Body of pancreas (tissue), 4 donors: ENCODE results near the gene BRIP1. TPM values are rescaled to one million over a fixed set of nuclear protein-coding genes. Genes with fewer than 3 reads are reported as not detected.

ENCODE experiments used
- ATAC-seq: fragments of 150-250 bp; one replicate; pipeline ENCODE4 v1.9.1; 2016
- DNase-seq, 4 donors: peaks; one replicate each; pipeline ENCODE4 v3.0.0-alpha.2; 2019
- H3K27ac ChIP-seq, 4 donors: fragments of 200-600 bp; sonication (generic); 1 replicate in 3 of 4; 2 replicates in 1 of 4; pipeline versions ENCODE4 v1.5.1 to v1.6.1; 2016 to 2019; ENCODE audit warnings: mild to moderate bottlenecking in 1 of 4, mixed read lengths in 1 of 4, moderate library complexity in 1 of 4
- H3K27me3 ChIP-seq, 2 donors: fragments of 200-600 bp; sonication (generic); one replicate each; pipeline ENCODE4 v1.6.0; 2016; ENCODE audit warnings: mild to moderate bottlenecking in 1 of 2
- H3K36me3 ChIP-seq, 2 donors: fragments of 200-600 bp; sonication (generic); replicated peaks in 1 of 2; 2 replicates each; pipeline ENCODE4 v1.5.1; 2016; ENCODE audit warnings: low read depth in 2 of 2; ENCODE audit not compliant: insufficient read depth in 1 of 2
- H3K4me1 ChIP-seq: fragments of 200-600 bp; sonication (generic); one replicate; pipeline ENCODE4 v1.6.0; 2016
- H3K4me3 ChIP-seq, 2 donors: fragments of 200-600 bp; sonication (generic); 1 replicate in 1 of 2; 2 replicates in 1 of 2; pipeline ENCODE4 v1.5.1; 2016 to 2019
- H3K9me3 ChIP-seq, 3 donors: fragments of 200-600 bp; sonication (generic); 1 replicate in 2 of 3; 2 replicates in 1 of 3; pipeline ENCODE4 v1.5.1; 2016
- POLR2A ChIP-seq, 3 donors: fragments of 450-650 bp; IDR thresholded peaks; one replicate each; pipeline ENCODE4 v1.6.1; 2016; ENCODE audit warnings: antibody characterized with exemption in 3 of 3, mild to moderate bottlenecking in 2 of 3
- WGBS, 2 donors: methylation state at CpG; one replicate each; pipeline ENCODE4 v1.1.5; 2017; 5-methylcytosine and 5-hydroxymethylcytosine counted together
- intact Hi-C: fragments of 100-400 bp; cut with DNase I; formaldehyde crosslinking; loops from one replicate; pipeline ENCODE4 v1.15.1; 2023
- total RNA-seq, 2 donors: library from RNA; depleted of rRNA; stranded (reverse); fragments of >200 nt; gene quantifications; one replicate each; pipeline ENCODE4 v1.1.0, GENCODE V29; 2016
- TF ChIP-seq, protein P1 (sequence below), 7 experiments: fragments of 450-650 bp in 4 of 7; fragments of 200-600 bp in 3 of 7; sonication (generic) in 3 of 7; IDR thresholded peaks; one replicate each; pipeline ENCODE4 v1.5.1; 2016 to 2019; ENCODE audit warnings: antibody characterized with exemption in 7 of 7

BRIP1 gene
- total RNA-seq, 2 donors from 2014 or later, result under 0.01 to 0.33 TPM

DNA sequence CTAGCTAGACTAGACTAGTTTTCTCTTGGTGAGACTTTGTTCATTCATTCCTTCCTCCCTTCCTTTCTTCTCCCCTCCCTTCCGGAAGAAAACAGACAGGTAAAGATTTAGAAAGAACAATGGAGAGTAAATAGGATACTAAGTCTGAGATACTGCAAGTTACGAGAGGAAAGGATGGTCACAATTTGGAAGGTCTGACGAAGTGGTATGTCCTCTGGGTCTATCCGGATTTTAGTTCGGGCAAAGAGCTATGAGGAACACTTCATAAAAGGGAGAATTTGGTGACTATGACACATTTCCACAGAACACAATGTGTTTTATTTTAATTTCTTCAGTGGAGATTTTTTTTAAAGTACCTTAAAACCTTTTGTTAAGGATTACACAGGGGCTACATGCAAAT, 107.7 kb downstream of the BRIP1 start:
- WGBS, 2 donors, result 89 to 97% methylated on average over 5 of the region's 5 CpGs
- no peak overlapping the region for H3K27ac ChIP-seq
- DNase-seq (no peak), ATAC-seq (no peak)
- no peak overlapping the region for H3K4me3 ChIP-seq
- intact Hi-C loops, result no loop called here
- no peaks in the 10 kb centered on the region for H3K4me1 ChIP-seq
- no peaks in the 10 kb centered on the region for H3K9me3 ChIP-seq
- TF ChIP-seq, protein P1, sequence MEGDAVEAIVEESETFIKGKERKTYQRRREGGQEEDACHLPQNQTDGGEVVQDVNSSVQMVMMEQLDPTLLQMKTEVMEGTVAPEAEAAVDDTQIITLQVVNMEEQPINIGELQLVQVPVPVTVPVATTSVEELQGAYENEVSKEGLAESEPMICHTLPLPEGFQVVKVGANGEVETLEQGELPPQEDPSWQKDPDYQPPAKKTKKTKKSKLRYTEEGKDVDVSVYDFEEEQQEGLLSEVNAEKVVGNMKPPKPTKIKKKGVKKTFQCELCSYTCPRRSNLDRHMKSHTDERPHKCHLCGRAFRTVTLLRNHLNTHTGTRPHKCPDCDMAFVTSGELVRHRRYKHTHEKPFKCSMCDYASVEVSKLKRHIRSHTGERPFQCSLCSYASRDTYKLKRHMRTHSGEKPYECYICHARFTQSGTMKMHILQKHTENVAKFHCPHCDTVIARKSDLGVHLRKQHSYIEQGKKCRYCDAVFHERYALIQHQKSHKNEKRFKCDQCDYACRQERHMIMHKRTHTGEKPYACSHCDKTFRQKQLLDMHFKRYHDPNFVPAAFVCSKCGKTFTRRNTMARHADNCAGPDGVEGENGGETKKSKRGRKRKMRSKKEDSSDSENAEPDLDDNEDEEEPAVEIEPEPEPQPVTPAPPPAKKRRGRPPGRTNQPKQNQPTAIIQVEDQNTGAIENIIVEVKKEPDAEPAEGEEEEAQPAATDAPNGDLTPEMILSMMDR (IDR thresholded peaks at IDR 0.05), result no peak
- no peak for TF ChIP-seq POLR2A (IDR thresholded peaks at IDR 0.05)
- no peaks in the 10 kb centered on the region for H3K27me3 ChIP-seq
- H3K36me3 ChIP-seq, result no peaks in the 10 kb centered on the region

DNA sequence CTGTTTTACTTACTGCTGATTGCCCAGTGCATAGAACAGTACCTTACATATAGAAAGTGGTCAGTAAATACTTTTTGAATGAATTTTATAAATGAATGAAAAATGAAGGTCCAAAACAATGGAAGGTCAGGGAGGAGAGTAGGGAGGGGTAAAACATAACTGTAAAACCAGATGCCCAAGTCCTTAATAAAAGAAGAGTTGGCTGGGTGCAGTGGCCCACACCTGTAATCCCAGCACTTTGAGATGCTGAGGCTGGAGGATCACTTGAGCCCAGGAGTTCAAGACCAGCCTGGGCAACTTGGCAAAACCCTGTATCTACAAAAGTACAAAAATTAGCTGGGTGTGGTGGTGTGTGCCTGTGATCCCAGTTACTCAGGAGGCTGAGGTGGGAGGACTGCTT, 108.2 kb downstream of the BRIP1 start:
- TF ChIP-seq, protein P1 (IDR thresholded peaks at IDR 0.05), result no peak
- no peak for TF ChIP-seq POLR2A (IDR thresholded peaks at IDR 0.05)
- intact Hi-C loops, result no loop called here
- Histone ChIP-seq H3K27me3 (no peaks in the 10 kb centered on the region), H3K4me1 (no peaks in the 10 kb centered on the region), H3K27ac (no peak overlapping the region), H3K4me3 (no peak overlapping the region), H3K36me3 (no peaks in the 10 kb centered on the region), H3K9me3 (no peaks in the 10 kb centered on the region)
- ATAC-seq, result no peak
- DNase-seq, result no peak

GRCh38 chr17:61754124-61754523, 109.2 kb downstream of the BRIP1 start:
- 85 to 89% methylated on average over 1 of the region's 1 CpG for WGBS, 2 donors
- H3K27ac ChIP-seq, result no peak overlapping the region
- no peaks in the 10 kb centered on the region for H3K36me3 ChIP-seq
- intact Hi-C loops, result no loop called here
- no peak for DNase-seq
- no peaks in the 10 kb centered on the region for H3K4me1 ChIP-seq
- no peak for TF ChIP-seq POLR2A (IDR thresholded peaks at IDR 0.05)
- TF ChIP-seq, protein P1 (IDR thresholded peaks at IDR 0.05), result no peak
- H3K9me3 ChIP-seq, result no peaks in the 10 kb centered on the region
- ATAC-seq, result no peak
- H3K4me3 ChIP-seq, result no peak overlapping the region
- H3K27me3 ChIP-seq, result no peaks in the 10 kb centered on the region

- DNase-seq (no peak), ATAC-seq (no peak)
- H3K4me1 ChIP-seq, result no peaks in the 10 kb centered on the region
- WGBS, 2 donors, result 94 to 100% methylated on average over 1 of the region's 1 CpG
- TF ChIP-seq, protein P1 (IDR thresholded peaks at IDR 0.05), result no peak
- no peak for TF ChIP-seq POLR2A (IDR thresholded peaks at IDR 0.05)
- H3K4me3 ChIP-seq, result no peak overlapping the region
- H3K27ac ChIP-seq, result no peak overlapping the region
- H3K27me3 ChIP-seq, result no peaks in the 10 kb centered on the region
- H3K36me3 ChIP-seq, result no peaks in the 10 kb centered on the region
- intact Hi-C loops, result no loop called here
- H3K9me3 ChIP-seq, result no peaks in the 10 kb centered on the region
Measured at GRCh38 chr17:61753696-61754095, 109.6 kb downstream of the BRIP1 start.

GRCh38 chr17:61750656-61751055, 112.7 kb downstream of the BRIP1 start:
- ATAC-seq (no peak), DNase-seq (no peak)
- Histone ChIP-seq H3K4me1 (no peaks in the 10 kb centered on the region), H3K4me3 (no peak overlapping the region), H3K27me3 (no peaks in the 10 kb centered on the region), H3K27ac (no peak overlapping the region), H3K36me3 (no peaks in the 10 kb centered on the region), H3K9me3 (no peaks in the 10 kb centered on the region)
- intact Hi-C loops, result no loop called here
- TF ChIP-seq POLR2A (IDR thresholded peaks at IDR 0.05), result no peak
- TF ChIP-seq, protein P1 (IDR thresholded peaks at IDR 0.05), result no peak
- WGBS, 2 donors, result 81 to 94% methylated on average over 1 of the region's 1 CpG
